Activated CD8-positive, alpha-beta T cell treated with anti-CD3 and anti-CD28 coated beads for 36 hours (primary cell): ENCODE results near the gene STOML3. TPM values are rescaled to one million over a fixed set of nuclear protein-coding genes. Genes with fewer than 3 reads are reported as not detected.

ENCODE experiments used
- ATAC-seq: fragments of 200-7000 bp; cut with Tn5 transposase; one replicate; pipeline ENCODE4 v1.10.0; 2021; ENCODE audit warnings: mild to moderate bottlenecking, moderate library complexity
- CTCF ChIA-PET: fragments of 350-600 bp; sonication (Branson Sonifier 250); formaldehyde crosslinking; loops from one replicate; lab custom pipeline; 2021; ENCODE audit warnings: antibody characterized with exemption; lab: Charles Lee
- POLR2A ChIA-PET: fragments of 350-600 bp; sonication (Branson Sonifier 250); formaldehyde crosslinking; loops from one replicate; lab custom pipeline; 2021; ENCODE audit warnings: antibody characterized with exemption; lab: Charles Lee
- DNase-seq: peaks from one replicate; pipeline ENCODE4 v3.0.0-alpha.2; 2020
- H3K27ac Mint-ChIP-seq: one replicate; pipeline ENCODE4 v1.8.0; 2021; ENCODE audit warnings: mild to moderate bottlenecking, mixed read lengths
- H3K27me3 Mint-ChIP-seq: one replicate; pipeline ENCODE4 v1.8.0; 2021; ENCODE audit warnings: mixed read lengths
- H3K36me3 Mint-ChIP-seq: one replicate; pipeline ENCODE4 v1.8.0; 2021; ENCODE audit warnings: low read depth, mixed read lengths
- H3K4me1 Mint-ChIP-seq: one replicate; pipeline ENCODE4 v1.8.0; 2021; ENCODE audit warnings: low read depth, mixed read lengths
- H3K4me3 Mint-ChIP-seq: one replicate; pipeline ENCODE4 v1.8.0; 2021; ENCODE audit warnings: mild to moderate bottlenecking, moderate library complexity, mixed read lengths
- H3K9me3 Mint-ChIP-seq: one replicate; pipeline ENCODE4 v1.8.0; 2021; ENCODE audit warnings: mixed read lengths
- CTCF ChIP-seq: fragments of 200-600 bp; IDR thresholded peaks from one replicate; pipeline ENCODE4 v1.8.0; 2022; ENCODE audit warnings: antibody characterized with exemption, mild to moderate bottlenecking
- intact Hi-C: fragments of 100-400 bp; cut with micrococcal nuclease; formaldehyde crosslinking; loops from one replicate; pipeline ENCODE4 v1.10.0; 2022
- total RNA-seq, 2 experiments: library from RNA; stranded (reverse); gene quantifications; one replicate each; pipeline ENCODE4 v1.2.3, GENCODE V29; 2021

The STOML3 gene
- total RNA-seq, 2 experiments from 2014 or later: not detected

GRCh38 chr13:38965281-38965680 lies 25.4 kb downstream of the STOML3 start:
- ATAC-seq (no peak), DNase-seq (no peak)
- CTCF ChIA-PET: no interaction called here
- Mint-ChIP-seq H3K4me3 (no peak overlapping the region), H3K9me3 (peaks cover 5% of the 10 kb centered on the region), H3K36me3 (no peaks in the 10 kb centered on the region), H3K27me3 (peaks cover 8% of the 10 kb centered on the region), H3K27ac (no peak overlapping the region), H3K4me1 (no peaks in the 10 kb centered on the region)
- no peak for TF ChIP-seq CTCF
- intact Hi-C loops: no loop called here
- POLR2A ChIA-PET: no interaction called here

DNA sequence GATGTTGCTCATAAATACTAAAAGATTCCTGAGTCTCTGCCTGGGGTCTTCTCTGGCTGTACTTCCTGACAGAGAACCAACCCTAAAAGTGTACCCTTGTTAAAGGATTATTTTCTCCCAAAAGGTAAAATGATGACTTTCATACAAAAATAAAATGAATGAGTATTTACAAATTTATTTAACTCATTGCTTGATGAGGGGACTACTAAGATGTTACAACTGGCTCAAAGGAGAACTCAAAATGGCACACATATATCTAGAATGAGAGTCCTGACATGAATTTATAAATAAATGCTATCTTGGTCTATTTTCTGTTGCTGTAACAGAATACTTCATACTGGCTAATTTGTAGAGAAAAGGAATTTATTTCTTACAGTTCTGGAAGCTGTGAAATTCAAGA lies 30.5 kb downstream of the STOML3 start:
- peaks cover 4% of the 10 kb centered on the region for H3K27me3 Mint-ChIP-seq
- intact Hi-C loops: no loop called here
- H3K36me3 Mint-ChIP-seq: no peaks in the 10 kb centered on the region
- ChIA-PET POLR2A (no interaction called here), CTCF (no interaction called here)
- TF ChIP-seq CTCF: no peak
- ATAC-seq (no peak), DNase-seq (no peak)
- H3K9me3 Mint-ChIP-seq: peaks cover 5% of the 10 kb centered on the region
- H3K27ac Mint-ChIP-seq: no peak overlapping the region
- no peaks in the 10 kb centered on the region for H3K4me1 Mint-ChIP-seq
- H3K4me3 Mint-ChIP-seq: no peak overlapping the region

DNA sequence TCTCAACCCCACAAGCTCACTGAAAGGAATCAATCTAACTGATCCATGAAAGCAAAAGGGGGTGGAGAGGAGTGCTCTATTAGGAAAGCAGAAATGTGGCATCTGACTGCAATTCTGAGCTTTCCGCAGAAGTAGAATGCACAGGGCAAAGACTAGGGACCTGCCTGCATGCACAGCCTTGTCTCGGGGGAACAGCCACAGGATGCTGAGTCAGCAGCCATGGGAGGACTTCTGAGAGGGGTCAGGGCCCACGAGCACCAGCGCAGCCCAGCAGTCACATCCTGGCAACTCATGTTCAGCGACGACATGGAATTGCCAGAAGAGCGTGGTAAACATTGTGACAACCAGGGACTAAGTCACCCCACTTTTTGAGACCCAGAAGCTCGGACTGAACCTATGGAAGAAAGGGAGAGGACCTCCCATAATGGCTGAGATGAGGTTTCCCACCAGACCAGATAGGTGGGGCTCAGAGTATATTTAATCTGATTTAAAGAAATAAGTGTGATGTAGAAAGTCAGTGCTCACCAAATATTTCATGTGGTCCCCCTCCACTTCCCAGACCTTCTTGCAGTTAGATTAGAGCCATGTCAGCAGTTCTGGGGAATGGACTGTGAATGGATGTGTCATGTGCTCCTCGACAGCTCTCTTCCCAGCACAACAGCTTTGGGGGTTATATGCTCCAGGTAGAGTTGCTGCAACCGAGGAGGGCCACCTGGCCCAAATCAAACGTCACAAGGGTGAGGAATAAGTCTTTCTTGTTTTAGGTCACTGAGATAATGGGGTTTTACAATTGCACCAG lies 32.6 kb downstream of the STOML3 start:
- Mint-ChIP-seq H3K27me3 (peaks cover 7% of the 10 kb centered on the region), H3K4me3 (no peak overlapping the region), H3K4me1 (no peaks in the 10 kb centered on the region), H3K36me3 (no peaks in the 10 kb centered on the region), H3K27ac (no peak overlapping the region), H3K9me3 (peaks cover 5% of the 10 kb centered on the region)
- POLR2A ChIA-PET: no interaction called here
- no peak for DNase-seq
- no peak for TF ChIP-seq CTCF
- ATAC-seq: no peak
- CTCF ChIA-PET: no interaction called here
- intact Hi-C loops: no loop called here

DNA sequence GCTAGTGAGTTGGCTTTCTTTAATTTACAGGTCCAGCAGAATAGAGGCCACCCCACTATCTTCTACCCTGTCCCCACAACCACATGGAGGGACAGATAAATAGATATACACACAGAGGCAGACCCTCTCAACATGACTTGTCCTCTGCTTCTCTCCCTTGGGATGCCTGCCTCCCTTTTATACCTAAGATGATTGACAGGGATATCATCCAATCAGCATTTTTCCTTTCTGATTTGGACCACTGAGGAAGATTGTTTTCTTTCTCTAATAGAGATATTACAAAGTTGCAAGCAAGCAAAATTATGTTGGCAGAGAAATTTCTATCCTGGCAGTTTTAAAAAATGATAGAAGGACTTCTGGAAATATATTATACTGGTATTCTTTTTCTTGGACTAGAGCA lies 35.8 kb downstream of the STOML3 start:
- ATAC-seq (no peak), DNase-seq (no peak)
- Mint-ChIP-seq H3K27ac (no peak overlapping the region), H3K9me3 (no peaks in the 10 kb centered on the region), H3K4me1 (peaks cover 2% of the 10 kb centered on the region), H3K4me3 (no peak overlapping the region), H3K36me3 (no peaks in the 10 kb centered on the region), H3K27me3 (peaks cover 14% of the 10 kb centered on the region)
- intact Hi-C loops: no loop called here
- CTCF ChIA-PET: no interaction called here
- POLR2A ChIA-PET: no interaction called here
- no peak for TF ChIP-seq CTCF

DNA sequence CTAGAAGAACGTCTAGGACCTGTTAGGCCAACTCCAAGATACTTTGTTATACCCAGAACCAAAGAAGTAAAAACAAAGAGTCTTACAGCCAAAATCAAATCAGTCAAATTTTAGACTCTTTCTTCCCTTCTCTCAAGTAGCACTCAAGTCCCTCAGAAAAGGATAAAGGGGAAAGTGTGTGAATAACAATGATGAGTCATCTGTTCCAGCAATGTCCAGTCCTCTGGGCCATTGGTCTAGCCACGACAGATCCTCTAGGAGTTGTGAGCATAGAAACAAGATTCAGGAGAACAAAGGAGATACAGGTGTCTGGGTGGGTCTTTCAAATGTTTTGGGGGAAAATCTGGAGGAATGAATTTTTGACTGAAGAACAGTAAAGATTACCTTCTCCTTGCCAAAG lies 36.3 kb downstream of the STOML3 start:
- Mint-ChIP-seq H3K9me3 (no peaks in the 10 kb centered on the region), H3K27ac (no peak overlapping the region), H3K4me3 (no peak overlapping the region), H3K4me1 (peaks cover 2% of the 10 kb centered on the region), H3K36me3 (no peaks in the 10 kb centered on the region), H3K27me3 (peaks cover 14% of the 10 kb centered on the region)
- DNase-seq: no peak
- CTCF ChIA-PET: no interaction called here
- no peak for ATAC-seq
- TF ChIP-seq CTCF: no peak
- intact Hi-C loops: no loop called here
- POLR2A ChIA-PET: no interaction called here
